Smooth muscle cell (in vitro differentiated cells): ENCODE results near the gene TJAP1. TPM values are rescaled to one million over a fixed set of nuclear protein-coding genes. Genes with fewer than 3 reads are reported as not detected.

Source experiments
- DNase-seq: peaks from one replicate; lab custom pipeline; 2025; ENCODE audit not compliant: unreplicated experiment; lab: John Stamatoyannopoulos, UW
- H2AFZ ChIP-seq: fragments of 200-600 bp; sonication (generic); 2 replicates; pipeline ENCODE4 v1.6.0; 2016; ENCODE audit warnings: antibody characterized with exemption, low read depth, mild to moderate bottlenecking
- H3F3A ChIP-seq: fragments of 200-600 bp; sonication (generic); 2 replicates; pipeline ENCODE4 v1.6.0; 2017; ENCODE audit warnings: antibody characterized with exemption, low read depth
- H3K27ac ChIP-seq: fragments of 200-600 bp; sonication (generic); 2 replicates; pipeline ENCODE4 v1.5.1; 2016; ENCODE audit warnings: low read depth, mild to moderate bottlenecking
- H3K27me3 ChIP-seq: fragments of 200-600 bp; sonication (generic); 2 replicates; pipeline ENCODE4 v1.6.1; 2016; ENCODE audit warnings: low read depth, mild to moderate bottlenecking
- H3K36me3 ChIP-seq: fragments of 200-600 bp; sonication (generic); 2 replicates; pipeline ENCODE4 v1.5.1; 2016; ENCODE audit warnings: low read depth
- H3K4me1 ChIP-seq: fragments of 200-600 bp; sonication (generic); 2 replicates; pipeline ENCODE4 v1.5.1; 2016; ENCODE audit warnings: low read depth
- H3K4me2 ChIP-seq: fragments of 200-600 bp; sonication (generic); 2 replicates; pipeline ENCODE4 v1.6.0; 2016; ENCODE audit warnings: mild to moderate bottlenecking
- H3K4me3 ChIP-seq: fragments of 200-600 bp; sonication (generic); 2 replicates; pipeline ENCODE4 v1.5.1; 2016; ENCODE audit warnings: mild to moderate bottlenecking
- H3K79me2 ChIP-seq: fragments of 200-600 bp; sonication (generic); 2 replicates; pipeline ENCODE4 v1.6.0; 2016; ENCODE audit warnings: low read depth, mild to moderate bottlenecking
- H3K9ac ChIP-seq: fragments of 200-600 bp; sonication (generic); 2 replicates; pipeline ENCODE4 v1.6.0; 2016; ENCODE audit warnings: low read depth
- H3K9me3 ChIP-seq: fragments of 200-600 bp; sonication (generic); replicated peaks from 2 replicates; pipeline ENCODE4 v1.5.1; 2016; ENCODE audit warnings: low read depth
- H4K20me1 ChIP-seq: fragments of 200-600 bp; sonication (generic); 2 replicates; pipeline ENCODE4 v1.6.0; 2016; ENCODE audit warnings: low read depth
- CTCF ChIP-seq: fragments of 200-600 bp; sonication (generic); IDR thresholded peaks from 2 replicates; pipeline ENCODE4 v1.5.1; 2017; ENCODE audit warnings: borderline replicate concordance, mild to moderate bottlenecking, antibody characterized with exemption; ENCODE audit not compliant: insufficient read depth, poor library complexity, severe bottlenecking
- WGBS: methylation state at CpG from one replicate; pipeline ENCODE4 v1.1.7; 2016; ENCODE audit warnings: low lambda C conversion rate; 5-methylcytosine and 5-hydroxymethylcytosine counted together
- polyA plus RNA-seq: library from polyadenylated mRNA; unstranded; fragments of >200 nt; fragmentation: Nextera tagmentation; extraction: Ambion mirVana; gene quantifications from 2 replicates; pipeline ENCODE4 v1.2.1, GENCODE V29; 2016
- total RNA-seq: library from RNA; depleted of rRNA; stranded (reverse); fragments of >200 nt; gene quantifications from 2 replicates; pipeline ENCODE4 v1.2.3, GENCODE V29; 2014

The TJAP1 gene
- total and polyA plus RNA-seq, 2 experiments from 2014 or later = 9.3 to 13.5 TPM

GRCh38 chr6:43521836-43522235 lies 44.5 kb downstream of the TJAP1 start:
- no peak for TF ChIP-seq CTCF
- Histone ChIP-seq H3F3A (peaks cover 5% of the 10 kb centered on the region), H3K4me1 (peaks cover 8% of the 10 kb centered on the region), H3K9ac (no peak overlapping the region), H4K20me1 (no peaks in the 10 kb centered on the region), H3K36me3 (peaks cover 19% of the 10 kb centered on the region), H3K4me3 (no peak overlapping the region), H3K27me3 (no peaks in the 10 kb centered on the region), H3K9me3 (no peaks in the 10 kb centered on the region), H2AFZ (no peak overlapping the region), H3K4me2 (no peak overlapping the region), H3K27ac (no peak overlapping the region), H3K79me2 (peaks cover 23% of the 10 kb centered on the region)
- no peak for DNase-seq
- 92% methylated on average over 2 of the region's 2 CpGs for WGBS

- DNase-seq = no peak
- no peak overlapping the region for H3K4me2 ChIP-seq
- peaks cover 15% of the 10 kb centered on the region for H3K79me2 ChIP-seq
- H3K9me3 ChIP-seq = no peaks in the 10 kb centered on the region
- no peaks in the 10 kb centered on the region for H4K20me1 ChIP-seq
- peaks cover 5% of the 10 kb centered on the region for H3F3A ChIP-seq
- no peak overlapping the region for H2AFZ ChIP-seq
- H3K4me3 ChIP-seq = no peak overlapping the region
- no peak overlapping the region for H3K27ac ChIP-seq
- TF ChIP-seq CTCF = no peak
- no peak overlapping the region for H3K9ac ChIP-seq
- H3K27me3 ChIP-seq = no peaks in the 10 kb centered on the region
- peaks cover 20% of the 10 kb centered on the region for H3K36me3 ChIP-seq
- H3K4me1 ChIP-seq = peaks cover 7% of the 10 kb centered on the region
- WGBS = 96% methylated on average over 8 of the region's 8 CpGs
Measured at GRCh38 chr6:43522547-43523261, 45.3 kb downstream of the TJAP1 start.

DNA sequence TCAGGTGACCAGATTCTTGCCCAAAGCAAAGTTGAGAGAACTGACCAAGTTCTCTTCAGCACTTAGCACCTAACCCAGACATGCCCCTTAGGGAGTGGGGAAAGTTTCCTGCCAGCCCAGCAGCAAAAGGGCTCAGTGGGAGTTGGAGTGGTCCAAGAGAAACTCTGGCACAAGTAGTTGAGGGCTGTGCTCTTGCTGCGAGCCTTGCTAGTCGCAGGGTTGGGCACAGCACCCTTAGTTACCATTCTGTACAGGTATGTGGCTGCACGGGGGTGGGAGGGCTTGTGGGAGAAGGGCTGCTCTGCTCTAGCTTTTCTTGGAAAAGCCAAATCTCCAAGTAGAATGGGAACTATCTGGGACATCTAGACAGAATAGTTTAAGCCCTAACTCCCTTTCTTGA lies 45.9 kb downstream of the TJAP1 start:
- peaks cover 5% of the 10 kb centered on the region for H3F3A ChIP-seq
- 100% methylated on average over 3 of the region's 3 CpGs for WGBS
- H3K4me3 ChIP-seq = no peak overlapping the region
- H3K36me3 ChIP-seq = peaks cover 26% of the 10 kb centered on the region
- no peak overlapping the region for H3K27ac ChIP-seq
- no peaks in the 10 kb centered on the region for H3K27me3 ChIP-seq
- H2AFZ ChIP-seq = no peak overlapping the region
- peaks cover 10% of the 10 kb centered on the region for H3K79me2 ChIP-seq
- no peaks in the 10 kb centered on the region for H4K20me1 ChIP-seq
- H3K9me3 ChIP-seq = no peaks in the 10 kb centered on the region
- no peak overlapping the region for H3K4me2 ChIP-seq
- DNase-seq = no peak
- no peak for TF ChIP-seq CTCF
- H3K4me1 ChIP-seq = peaks cover 2% of the 10 kb centered on the region
- H3K9ac ChIP-seq = no peak overlapping the region

DNA sequence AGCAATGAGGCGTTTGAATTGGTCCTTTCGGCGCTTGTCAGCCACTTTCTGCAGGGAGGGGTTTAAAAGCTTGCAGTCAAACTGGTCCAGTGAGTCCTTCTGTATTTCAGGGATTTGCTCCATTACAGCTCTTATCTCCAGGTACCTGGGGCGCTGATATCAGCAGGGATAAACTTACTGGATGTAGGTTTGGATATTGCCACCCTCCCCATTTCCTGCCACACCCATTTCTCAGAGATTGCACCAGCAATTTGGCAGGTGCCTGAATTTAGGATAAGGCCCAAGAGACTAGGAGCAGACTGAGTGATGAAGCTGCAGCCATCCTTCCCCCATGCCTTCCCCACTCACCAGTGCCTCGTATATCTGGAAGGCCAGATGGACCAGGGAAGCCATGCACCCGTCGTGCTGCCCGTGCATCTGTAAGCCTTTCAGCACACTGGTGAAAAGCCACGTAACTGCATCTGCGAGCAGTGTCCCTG lies 47.2 kb downstream of the TJAP1 start:
- Histone ChIP-seq H3K4me1 (no peaks in the 10 kb centered on the region), H3K4me3 (no peak overlapping the region), H3K79me2 (no peaks in the 10 kb centered on the region), H3K36me3 (peaks cover 31% of the 10 kb centered on the region), H3K9me3 (no peaks in the 10 kb centered on the region), H3K27me3 (no peaks in the 10 kb centered on the region), H2AFZ (no peak overlapping the region), H4K20me1 (no peaks in the 10 kb centered on the region), H3K9ac (no peak overlapping the region), H3K4me2 (no peak overlapping the region), H3F3A (peaks cover 5% of the 10 kb centered on the region), H3K27ac (no peak overlapping the region)
- TF ChIP-seq CTCF = no peak
- WGBS = 92% methylated on average over 10 of the region's 10 CpGs
- DNase-seq = no peak
